ENCODE data around the gene SEMA3A. TPM values are rescaled to one million over a fixed set of nuclear protein-coding genes. Genes with fewer than 3 reads are reported as not detected.

SEMA3A gene
- total RNA-seq, 1 donor from 2014 or later: 77.1 TPM

DNA sequence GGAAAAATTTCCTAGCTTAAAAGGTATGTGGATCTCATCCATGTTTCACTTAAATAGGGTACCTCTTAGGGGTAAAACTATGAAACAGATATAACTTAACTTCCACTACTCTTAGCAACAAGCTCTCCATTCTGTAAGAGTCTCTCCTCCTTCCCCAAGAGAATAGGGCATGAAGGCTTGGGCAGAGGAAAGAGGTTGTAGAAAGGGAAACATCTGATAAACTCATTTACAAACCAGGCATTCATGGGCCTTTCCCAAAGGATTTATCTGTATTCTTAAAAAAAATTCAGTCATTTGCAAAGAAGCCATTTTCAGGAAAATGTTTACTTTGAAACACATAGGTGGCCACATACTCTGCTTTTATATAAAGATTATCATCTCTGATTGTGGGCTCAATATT, 82.7 kb downstream of the SEMA3A start:
- H3K27me3 Mint-ChIP-seq: no peaks in the 10 kb centered on the region
- DNase-seq (ENCODE audit: extremely low spot score, unreplicated experiment): no peak
- H3K4me1 Mint-ChIP-seq (ENCODE audit: unreplicated experiment): peaks cover 41% of the 10 kb centered on the region
- peaks cover 14% of the 10 kb centered on the region for H3K36me3 Mint-ChIP-seq
- no peak overlapping the region for H3K4me3 Mint-ChIP-seq
- H3K9me3 Mint-ChIP-seq: no peaks in the 10 kb centered on the region
- TF ChIP-seq, protein P1, sequence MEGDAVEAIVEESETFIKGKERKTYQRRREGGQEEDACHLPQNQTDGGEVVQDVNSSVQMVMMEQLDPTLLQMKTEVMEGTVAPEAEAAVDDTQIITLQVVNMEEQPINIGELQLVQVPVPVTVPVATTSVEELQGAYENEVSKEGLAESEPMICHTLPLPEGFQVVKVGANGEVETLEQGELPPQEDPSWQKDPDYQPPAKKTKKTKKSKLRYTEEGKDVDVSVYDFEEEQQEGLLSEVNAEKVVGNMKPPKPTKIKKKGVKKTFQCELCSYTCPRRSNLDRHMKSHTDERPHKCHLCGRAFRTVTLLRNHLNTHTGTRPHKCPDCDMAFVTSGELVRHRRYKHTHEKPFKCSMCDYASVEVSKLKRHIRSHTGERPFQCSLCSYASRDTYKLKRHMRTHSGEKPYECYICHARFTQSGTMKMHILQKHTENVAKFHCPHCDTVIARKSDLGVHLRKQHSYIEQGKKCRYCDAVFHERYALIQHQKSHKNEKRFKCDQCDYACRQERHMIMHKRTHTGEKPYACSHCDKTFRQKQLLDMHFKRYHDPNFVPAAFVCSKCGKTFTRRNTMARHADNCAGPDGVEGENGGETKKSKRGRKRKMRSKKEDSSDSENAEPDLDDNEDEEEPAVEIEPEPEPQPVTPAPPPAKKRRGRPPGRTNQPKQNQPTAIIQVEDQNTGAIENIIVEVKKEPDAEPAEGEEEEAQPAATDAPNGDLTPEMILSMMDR (conservative IDR thresholded peaks at IDR 0.05): no peak
- no peak overlapping the region for H3K27ac Mint-ChIP-seq

DNA sequence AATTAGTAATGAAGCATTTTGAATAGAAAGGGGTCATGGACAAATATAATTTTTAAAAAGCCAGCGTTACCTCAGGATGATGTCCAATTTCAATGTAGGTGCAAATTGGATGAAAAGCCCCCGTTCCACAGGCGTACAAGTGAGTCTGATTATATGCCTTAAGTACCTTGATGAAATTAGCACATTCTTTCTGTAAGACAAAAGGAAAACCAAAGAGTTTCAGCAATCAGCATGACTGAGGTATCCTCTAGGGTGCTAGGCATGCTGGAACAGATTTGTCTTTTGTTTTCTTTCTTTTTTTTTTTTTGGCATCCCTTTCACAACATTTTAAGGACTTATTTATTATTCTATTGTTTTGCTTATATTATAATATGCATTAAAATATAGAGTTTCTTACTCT, 84.2 kb downstream of the SEMA3A start:
- H3K27ac Mint-ChIP-seq: no peak overlapping the region
- H3K9me3 Mint-ChIP-seq: no peaks in the 10 kb centered on the region
- DNase-seq (ENCODE audit: extremely low spot score, unreplicated experiment): no peak
- peaks cover 18% of the 10 kb centered on the region for H3K36me3 Mint-ChIP-seq
- TF ChIP-seq, protein P1 (conservative IDR thresholded peaks at IDR 0.05): no peak
- no peak overlapping the region for H3K4me3 Mint-ChIP-seq
- peaks cover 41% of the 10 kb centered on the region for H3K4me1 Mint-ChIP-seq (ENCODE audit: unreplicated experiment)
- H3K27me3 Mint-ChIP-seq: no peaks in the 10 kb centered on the region

DNA sequence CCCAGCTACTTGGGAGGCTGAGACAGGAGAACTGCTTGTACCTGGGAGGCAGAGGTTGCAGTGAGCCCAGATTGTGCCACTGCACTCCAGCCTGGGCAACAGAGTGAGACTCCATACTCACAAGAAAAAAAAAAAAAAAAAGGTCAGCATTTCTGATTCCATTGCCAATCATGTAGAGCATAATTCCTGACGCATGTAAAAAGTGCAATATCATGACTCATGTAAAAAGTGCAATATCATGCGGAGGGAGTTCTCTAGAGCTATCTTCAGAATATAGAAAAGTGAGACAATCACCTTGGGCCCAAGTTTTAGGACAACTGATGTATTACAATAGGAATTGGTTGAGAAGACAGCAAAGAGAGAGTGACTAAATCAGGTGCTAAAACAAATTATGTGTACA, 85.8 kb downstream of the SEMA3A start:
- Mint-ChIP-seq H3K27ac (no peak overlapping the region), H3K27me3 (no peaks in the 10 kb centered on the region), H3K4me3 (no peak overlapping the region), H3K36me3 (peaks cover 20% of the 10 kb centered on the region), H3K9me3 (no peaks in the 10 kb centered on the region), H3K4me1 (ENCODE audit: unreplicated experiment) (peaks cover 28% of the 10 kb centered on the region)
- TF ChIP-seq, protein P1 (conservative IDR thresholded peaks at IDR 0.05): no peak
- DNase-seq (ENCODE audit: extremely low spot score, unreplicated experiment): no peak

DNA sequence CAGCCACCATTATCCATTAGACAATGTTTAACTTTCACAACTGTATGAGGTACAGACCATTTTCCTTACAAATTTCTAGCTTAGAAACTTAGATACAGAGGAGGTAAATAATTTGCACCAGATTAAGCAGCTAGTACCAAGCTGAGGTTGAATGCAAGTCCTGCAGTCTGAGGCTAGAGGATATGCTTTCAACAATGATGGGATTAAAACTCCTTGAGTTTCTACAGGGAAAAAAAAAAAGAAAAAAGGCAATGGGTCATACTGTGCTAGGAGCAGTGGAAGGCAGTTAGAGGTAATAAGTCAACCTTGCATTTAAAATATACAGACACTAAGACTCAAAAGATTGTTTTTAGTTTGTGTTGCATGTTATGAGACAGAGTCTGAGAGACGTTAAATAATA, 86.5 kb downstream of the SEMA3A start:
- no peak overlapping the region for H3K27ac Mint-ChIP-seq
- no peaks in the 10 kb centered on the region for H3K9me3 Mint-ChIP-seq
- DNase-seq (ENCODE audit: extremely low spot score, unreplicated experiment): no peak
- H3K27me3 Mint-ChIP-seq: no peaks in the 10 kb centered on the region
- TF ChIP-seq, protein P1 (conservative IDR thresholded peaks at IDR 0.05): no peak
- H3K4me3 Mint-ChIP-seq: no peak overlapping the region
- H3K4me1 Mint-ChIP-seq (ENCODE audit: unreplicated experiment): peaks cover 21% of the 10 kb centered on the region
- peaks cover 20% of the 10 kb centered on the region for H3K36me3 Mint-ChIP-seq

DNA sequence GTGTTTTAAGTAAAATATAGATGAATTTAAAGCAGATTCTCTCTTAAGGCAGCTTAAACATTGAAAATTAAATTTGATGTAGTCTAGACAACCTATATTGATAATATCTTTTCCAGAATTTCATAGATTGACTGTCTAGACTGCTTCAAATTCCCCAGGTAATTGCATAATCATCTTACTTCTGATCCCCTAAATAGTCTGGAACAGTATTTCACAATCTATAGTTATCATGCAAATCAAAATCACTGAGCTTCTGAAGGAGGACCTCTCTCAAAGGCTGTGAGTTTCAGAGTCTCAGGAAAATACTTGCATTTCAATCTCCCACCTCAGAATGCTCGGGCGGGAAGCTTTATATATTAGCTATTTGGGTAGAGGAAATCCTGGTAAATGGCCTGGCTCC, 87.3 kb downstream of the SEMA3A start:
- H3K36me3 Mint-ChIP-seq: peaks cover 20% of the 10 kb centered on the region
- no peak for DNase-seq (ENCODE audit: extremely low spot score, unreplicated experiment)
- no peaks in the 10 kb centered on the region for H3K27me3 Mint-ChIP-seq
- H3K27ac Mint-ChIP-seq: no peak overlapping the region
- TF ChIP-seq, protein P1 (conservative IDR thresholded peaks at IDR 0.05): no peak
- H3K4me3 Mint-ChIP-seq: no peak overlapping the region
- H3K4me1 Mint-ChIP-seq (ENCODE audit: unreplicated experiment): peaks cover 16% of the 10 kb centered on the region
- no peaks in the 10 kb centered on the region for H3K9me3 Mint-ChIP-seq

DNA sequence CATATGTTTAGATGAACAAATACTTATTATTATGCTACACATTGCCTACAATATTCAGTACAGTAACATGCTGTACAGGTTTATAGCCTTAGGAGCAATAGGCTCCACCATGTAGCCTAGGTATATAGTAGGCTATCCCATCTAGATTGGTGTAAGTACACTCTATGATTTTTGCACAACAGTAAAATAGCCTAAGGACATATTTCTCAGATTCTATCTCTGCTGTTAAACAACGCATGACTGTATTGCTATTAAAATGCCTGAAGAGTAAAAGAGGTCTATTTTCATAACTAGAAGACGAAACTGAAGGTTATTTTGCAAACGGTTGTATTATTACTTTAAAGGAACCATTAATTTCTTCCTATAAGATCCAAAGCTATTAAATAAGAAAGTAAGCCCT, 88.3 kb downstream of the SEMA3A start:
- H3K4me3 Mint-ChIP-seq: no peak overlapping the region
- no peak for DNase-seq (ENCODE audit: extremely low spot score, unreplicated experiment)
- peaks cover 20% of the 10 kb centered on the region for H3K36me3 Mint-ChIP-seq
- peaks cover 11% of the 10 kb centered on the region for H3K4me1 Mint-ChIP-seq (ENCODE audit: unreplicated experiment)
- H3K27ac Mint-ChIP-seq: no peak overlapping the region
- H3K9me3 Mint-ChIP-seq: no peaks in the 10 kb centered on the region
- no peaks in the 10 kb centered on the region for H3K27me3 Mint-ChIP-seq
- TF ChIP-seq, protein P1 (conservative IDR thresholded peaks at IDR 0.05): no peak

Data from type B pancreatic cell (in vitro differentiated cells).